OCI-LY1 (cell line): ENCODE results near the gene MTCL3.

Experiments
- CTCF ChIP-seq: fragments of 200-600 bp; sonication (generic), shearing (Covaris generic); IDR thresholded peaks from 2 replicates; pipeline ENCODE4 v1.5.1; 2017; ENCODE audit warnings: mild to moderate bottlenecking, antibody characterized with exemption, low read length, moderate library complexity, mixed read lengths
- EZH2 ChIP-seq: fragments of 200-600 bp; sonication (generic), shearing (Covaris generic); IDR thresholded peaks from 2 replicates; pipeline ENCODE4 v1.8.0; 2017; ENCODE audit warnings: borderline replicate concordance, mixed run types, mild to moderate bottlenecking, antibody characterized with exemption, low read length, moderate library complexity, mixed read lengths

- TF ChIP-seq CTCF (no peak), EZH2 (no peak)
Measured at GRCh38 chr6:127522714-127523113, 3.6 kb upstream of the MTCL3 start.
